Measurements from ENCODE around the gene CPLX4.

The CPLX4 gene

GRCh38 chr18:59300676-59301285 lies 17.7 kb downstream of the CPLX4 start:
- DNase-seq (ENCODE audit: low read depth), result no peak
- no peak for TF ChIP-seq CTCF (conservative IDR thresholded peaks at IDR 0.05; ENCODE audit: low read depth, low read length)
- no peak overlapping the region for H3K4me3 ChIP-seq (ENCODE audit: low read depth, low read length)

GRCh38 chr18:59298871-59299270 lies 19.6 kb downstream of the CPLX4 start:
- TF ChIP-seq CTCF (conservative IDR thresholded peaks at IDR 0.05; ENCODE audit: low read depth, low read length), result no peak
- H3K4me3 ChIP-seq (ENCODE audit: low read depth, low read length), result no peak overlapping the region
- DNase-seq (ENCODE audit: low read depth), result no peak

GRCh38 chr18:59293317-59293716 lies 25.1 kb downstream of the CPLX4 start:
- no peak for TF ChIP-seq CTCF (conservative IDR thresholded peaks at IDR 0.05; ENCODE audit: low read depth, low read length)
- no peak overlapping the region for H3K4me3 ChIP-seq (ENCODE audit: low read depth, low read length)
- DNase-seq (ENCODE audit: low read depth), result no peak

- TF ChIP-seq CTCF (conservative IDR thresholded peaks at IDR 0.05; ENCODE audit: low read depth, low read length), result no peak
- DNase-seq (ENCODE audit: low read depth), result no peak
- H3K4me3 ChIP-seq (ENCODE audit: low read depth, low read length), result no peak overlapping the region
Measured at GRCh38 chr18:59286341-59286740, 32.1 kb downstream of the CPLX4 start.

GRCh38 chr18:59282341-59282740 lies 36.1 kb downstream of the CPLX4 start:
- DNase-seq (ENCODE audit: low read depth), result no peak
- H3K4me3 ChIP-seq (ENCODE audit: low read depth, low read length), result no peak overlapping the region
- no peak for TF ChIP-seq CTCF (conservative IDR thresholded peaks at IDR 0.05; ENCODE audit: low read depth, low read length)

- no peak for DNase-seq (ENCODE audit: low read depth)
- TF ChIP-seq CTCF (conservative IDR thresholded peaks at IDR 0.05; ENCODE audit: low read depth, low read length), result no peak
- H3K4me3 ChIP-seq (ENCODE audit: low read depth, low read length), result no peak overlapping the region
Measured at GRCh38 chr18:59279722-59280121, 38.7 kb downstream of the CPLX4 start.

GRCh38 chr18:59279193-59279592 lies 39.3 kb downstream of the CPLX4 start:
- DNase-seq (ENCODE audit: low read depth), result no peak
- TF ChIP-seq CTCF (conservative IDR thresholded peaks at IDR 0.05; ENCODE audit: low read depth, low read length), result no peak

More at GRCh38 chr18:59279193-59279592, 39.3 kb downstream of the CPLX4 start:
- no peak overlapping the region for H3K4me3 ChIP-seq (ENCODE audit: low read depth, low read length)

Data from choroid plexus epithelial cell (primary cell).